GM12875 (cell line): ENCODE data around the gene CCDC192.

Experiments
- H3K4me3 ChIP-seq: one replicate; pipeline ENCODE4 v1.5.1; 2011; ENCODE audit warnings: low read depth, low read length, control low read depth
- CTCF ChIP-seq: IDR thresholded peaks from 2 replicates; pipeline ENCODE4 v1.5.1; 2011; ENCODE audit warnings: low read depth, mild to moderate bottlenecking, control low read depth, inconsistent platforms, low read length, moderate library complexity, borderline replicate concordance; ENCODE audit not compliant: insufficient read depth

The CCDC192 gene

GRCh38 chr5:127976991-127977717 lies 274.0 kb downstream of the CCDC192 start:
- H3K4me3 ChIP-seq: no peak overlapping the region
- no peak for TF ChIP-seq CTCF

GRCh38 chr5:127978738-127979300 lies 275.6 kb downstream of the CCDC192 start:
- H3K4me3 ChIP-seq: no peak overlapping the region
- no peak for TF ChIP-seq CTCF

- no peak overlapping the region for H3K4me3 ChIP-seq
- TF ChIP-seq CTCF: no peak
Observed at GRCh38 chr5:127979475-127979874, 276.3 kb downstream of the CCDC192 start.

GRCh38 chr5:127980843-127981242 lies 277.7 kb downstream of the CCDC192 start:
- H3K4me3 ChIP-seq: no peak overlapping the region
- no peak for TF ChIP-seq CTCF

GRCh38 chr5:127981498-127981897 lies 278.3 kb downstream of the CCDC192 start:
- TF ChIP-seq CTCF: no peak
- no peak overlapping the region for H3K4me3 ChIP-seq

- TF ChIP-seq CTCF: no peak
Observed at GRCh38 chr5:127985811-127986325, 282.7 kb downstream of the CCDC192 start.

GRCh38 chr5:127987354-127988145 lies 284.4 kb downstream of the CCDC192 start:
- H3K4me3 ChIP-seq: no peak overlapping the region
- TF ChIP-seq CTCF: no peak

More at GRCh38 chr5:127985811-127986325, 282.7 kb downstream of the CCDC192 start:
- no peak overlapping the region for H3K4me3 ChIP-seq
